HL-60 (cell line): ENCODE results near the gene SPP1.
"Not testable (repeated sequence)": the region's sequence is repeated elsewhere in the genome, so short reads cannot be mapped to it uniquely, and the experiment has no call there.

Experiments used
- DNase-seq, 2 experiments: peaks; one replicate each; pipeline ENCODE4 v3.0.0-alpha.2; 2010 to 2020; ENCODE audit warnings: low read depth in 1 of 2, low spot score in 1 of 2
- H3K27ac ChIP-seq: fragments of 250-450 bp; sonication (Bioruptor Pico); replicated peaks from 2 replicates; pipeline ENCODE4 v1.5.1; 2020; ENCODE audit warnings: mild to moderate bottlenecking, moderate library complexity
- H3K27me3 ChIP-seq: fragments of 250-450 bp; sonication (Bioruptor Pico); 2 replicates; pipeline ENCODE4 v1.5.1; 2021; ENCODE audit warnings: mild to moderate bottlenecking, moderate library complexity; ENCODE audit not compliant: insufficient read depth, poor library complexity, severe bottlenecking
- H3K4me3 ChIP-seq: replicated peaks from 2 replicates; pipeline ENCODE4 v1.5.1; 2011; ENCODE audit warnings: mild to moderate bottlenecking, control low read depth, low read length; ENCODE audit not compliant: insufficient read depth
- GABPA ChIP-seq: IDR thresholded peaks from 2 replicates; pipeline ENCODE4 v1.6.1; 2012; ENCODE audit warnings: low read depth
- POLR2AphosphoS5 ChIP-seq: IDR thresholded peaks from 2 replicates; pipeline ENCODE4 v1.6.1; 2012; ENCODE audit warnings: low read depth
- SPI1 ChIP-seq: IDR thresholded peaks from 2 replicates; pipeline ENCODE4 v1.6.1; 2012; ENCODE audit warnings: low read depth, mild to moderate bottlenecking, borderline replicate concordance
- TF ChIP-seq, protein P1 (sequence below): IDR thresholded peaks from one replicate; pipeline ENCODE4 v1.5.1; 2011; ENCODE audit warnings: low read length, control low read depth, inconsistent platforms; ENCODE audit not compliant: insufficient read depth
- TF ChIP-seq, protein P2 (sequence below): IDR thresholded peaks from 2 replicates; pipeline ENCODE4 v1.6.1; 2012; ENCODE audit warnings: low read depth; ENCODE audit not compliant: insufficient replicate concordance

SPP1 gene

DNA sequence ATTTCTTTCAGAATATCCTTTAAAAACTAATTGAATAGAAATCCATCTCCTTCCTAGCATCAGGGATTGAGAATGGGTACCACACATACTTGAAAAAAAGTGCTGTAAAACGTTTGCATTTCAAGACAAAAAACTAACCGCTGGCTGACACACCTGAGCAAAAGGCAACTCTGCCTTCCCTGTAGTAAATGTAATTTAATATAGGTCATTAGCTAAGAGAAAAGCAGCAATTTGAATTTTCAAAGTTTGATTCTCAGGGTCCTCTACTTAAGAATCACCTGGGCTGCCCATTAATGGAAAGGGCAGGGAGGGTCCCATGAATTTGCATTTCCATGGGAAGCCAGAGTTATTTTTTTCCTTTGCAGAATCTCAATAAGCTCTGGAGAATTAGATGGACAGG is 40.5 kb upstream of the SPP1 start:
- no peak for TF ChIP-seq POLR2AphosphoS5
- TF ChIP-seq, protein P1, sequence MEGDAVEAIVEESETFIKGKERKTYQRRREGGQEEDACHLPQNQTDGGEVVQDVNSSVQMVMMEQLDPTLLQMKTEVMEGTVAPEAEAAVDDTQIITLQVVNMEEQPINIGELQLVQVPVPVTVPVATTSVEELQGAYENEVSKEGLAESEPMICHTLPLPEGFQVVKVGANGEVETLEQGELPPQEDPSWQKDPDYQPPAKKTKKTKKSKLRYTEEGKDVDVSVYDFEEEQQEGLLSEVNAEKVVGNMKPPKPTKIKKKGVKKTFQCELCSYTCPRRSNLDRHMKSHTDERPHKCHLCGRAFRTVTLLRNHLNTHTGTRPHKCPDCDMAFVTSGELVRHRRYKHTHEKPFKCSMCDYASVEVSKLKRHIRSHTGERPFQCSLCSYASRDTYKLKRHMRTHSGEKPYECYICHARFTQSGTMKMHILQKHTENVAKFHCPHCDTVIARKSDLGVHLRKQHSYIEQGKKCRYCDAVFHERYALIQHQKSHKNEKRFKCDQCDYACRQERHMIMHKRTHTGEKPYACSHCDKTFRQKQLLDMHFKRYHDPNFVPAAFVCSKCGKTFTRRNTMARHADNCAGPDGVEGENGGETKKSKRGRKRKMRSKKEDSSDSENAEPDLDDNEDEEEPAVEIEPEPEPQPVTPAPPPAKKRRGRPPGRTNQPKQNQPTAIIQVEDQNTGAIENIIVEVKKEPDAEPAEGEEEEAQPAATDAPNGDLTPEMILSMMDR, result no peak
- TF ChIP-seq, protein P2, sequence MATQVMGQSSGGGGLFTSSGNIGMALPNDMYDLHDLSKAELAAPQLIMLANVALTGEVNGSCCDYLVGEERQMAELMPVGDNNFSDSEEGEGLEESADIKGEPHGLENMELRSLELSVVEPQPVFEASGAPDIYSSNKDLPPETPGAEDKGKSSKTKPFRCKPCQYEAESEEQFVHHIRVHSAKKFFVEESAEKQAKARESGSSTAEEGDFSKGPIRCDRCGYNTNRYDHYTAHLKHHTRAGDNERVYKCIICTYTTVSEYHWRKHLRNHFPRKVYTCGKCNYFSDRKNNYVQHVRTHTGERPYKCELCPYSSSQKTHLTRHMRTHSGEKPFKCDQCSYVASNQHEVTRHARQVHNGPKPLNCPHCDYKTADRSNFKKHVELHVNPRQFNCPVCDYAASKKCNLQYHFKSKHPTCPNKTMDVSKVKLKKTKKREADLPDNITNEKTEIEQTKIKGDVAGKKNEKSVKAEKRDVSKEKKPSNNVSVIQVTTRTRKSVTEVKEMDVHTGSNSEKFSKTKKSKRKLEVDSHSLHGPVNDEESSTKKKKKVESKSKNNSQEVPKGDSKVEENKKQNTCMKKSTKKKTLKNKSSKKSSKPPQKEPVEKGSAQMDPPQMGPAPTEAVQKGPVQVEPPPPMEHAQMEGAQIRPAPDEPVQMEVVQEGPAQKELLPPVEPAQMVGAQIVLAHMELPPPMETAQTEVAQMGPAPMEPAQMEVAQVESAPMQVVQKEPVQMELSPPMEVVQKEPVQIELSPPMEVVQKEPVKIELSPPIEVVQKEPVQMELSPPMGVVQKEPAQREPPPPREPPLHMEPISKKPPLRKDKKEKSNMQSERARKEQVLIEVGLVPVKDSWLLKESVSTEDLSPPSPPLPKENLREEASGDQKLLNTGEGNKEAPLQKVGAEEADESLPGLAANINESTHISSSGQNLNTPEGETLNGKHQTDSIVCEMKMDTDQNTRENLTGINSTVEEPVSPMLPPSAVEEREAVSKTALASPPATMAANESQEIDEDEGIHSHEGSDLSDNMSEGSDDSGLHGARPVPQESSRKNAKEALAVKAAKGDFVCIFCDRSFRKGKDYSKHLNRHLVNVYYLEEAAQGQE, result no peak
- TF ChIP-seq GABPA, result no peak
- no peak for TF ChIP-seq SPI1
- Histone ChIP-seq H3K27ac (no peak overlapping the region), H3K27me3 (no peaks in the 10 kb centered on the region), H3K4me3 (no peak overlapping the region)
- no peak for DNase-seq

DNA sequence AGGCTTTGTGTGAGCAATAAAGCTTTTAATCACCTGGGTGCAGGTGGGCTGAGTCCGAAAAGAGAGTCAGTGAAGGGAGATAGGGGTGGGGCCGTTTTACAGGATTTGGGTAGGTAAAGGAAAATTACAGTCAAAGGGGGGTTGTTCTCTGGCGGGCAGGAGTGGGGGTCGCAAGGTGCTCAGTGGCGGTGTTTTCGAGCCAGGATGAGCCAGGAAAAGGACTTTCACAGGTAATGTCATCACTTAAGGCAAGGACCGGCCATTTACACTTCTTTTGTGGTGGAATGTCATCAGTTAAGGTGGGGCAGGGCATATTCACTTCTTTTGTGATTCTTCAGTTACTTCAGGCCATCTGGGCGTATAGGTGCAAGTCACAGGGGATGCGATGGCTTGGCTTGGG is 39.6 kb upstream of the SPP1 start:
- not testable (repeated sequence) for H3K27ac ChIP-seq

DNA sequence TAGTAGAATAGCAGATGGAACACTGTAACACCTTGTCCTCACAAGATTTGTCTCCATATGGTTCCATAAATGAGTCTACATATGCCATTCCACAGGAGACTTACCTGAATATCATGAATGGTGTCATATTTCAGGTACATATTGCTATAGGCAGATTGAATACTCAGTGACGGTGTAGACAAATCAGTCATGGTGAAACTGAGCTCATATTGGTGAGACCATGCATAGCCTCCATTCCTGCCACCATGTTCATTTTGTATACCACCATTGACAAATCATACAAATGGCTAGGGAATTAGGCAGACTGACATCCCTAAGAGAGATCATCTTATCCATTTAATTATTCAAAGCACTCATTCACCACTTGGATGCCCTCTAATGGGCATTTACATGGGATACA is 38.0 kb upstream of the SPP1 start:
- Histone ChIP-seq H3K4me3 (no peak overlapping the region), H3K27ac (no peak overlapping the region), H3K27me3 (no peaks in the 10 kb centered on the region)
- no peak for DNase-seq
- TF ChIP-seq, protein P1, result no peak
- TF ChIP-seq, protein P2, result no peak
- TF ChIP-seq GABPA (no peak), SPI1 (no peak), POLR2AphosphoS5 (no peak)

More for the DNA sequence above, 39.6 kb upstream of the SPP1 start:
- H3K4me3 ChIP-seq, H3K27me3 ChIP-seq, DNase-seq: not testable (repeated sequence)

DNA sequence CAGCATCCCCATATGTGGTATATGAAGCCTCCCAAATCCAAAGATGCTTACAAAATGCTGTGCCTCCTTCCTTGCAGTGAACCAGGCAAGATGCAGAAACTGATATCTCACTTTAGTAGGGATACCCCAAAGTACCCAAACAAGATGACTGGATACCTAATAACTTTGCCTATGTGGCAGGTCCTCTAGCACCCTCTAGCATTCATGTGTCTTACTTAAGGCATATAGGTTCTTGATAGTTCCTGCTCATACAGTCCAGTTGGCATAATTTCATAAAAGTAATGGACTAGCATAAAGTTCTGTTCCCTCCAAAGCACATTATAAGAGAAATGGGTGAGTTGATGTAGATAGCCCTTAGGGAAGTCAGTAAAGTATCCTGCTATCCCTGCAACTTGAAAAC is 36.8 kb upstream of the SPP1 start:
- no peak overlapping the region for H3K4me3 ChIP-seq
- no peak overlapping the region for H3K27ac ChIP-seq
- TF ChIP-seq GABPA, result no peak
- no peak for TF ChIP-seq SPI1
- TF ChIP-seq, protein P1, result no peak
- TF ChIP-seq POLR2AphosphoS5, result no peak
- TF ChIP-seq, protein P2, result no peak
- no peak for DNase-seq
- no peaks in the 10 kb centered on the region for H3K27me3 ChIP-seq
